HG03457 (cell line): ENCODE data around the gene DMP1.
"Not testable (repeated sequence)": the region's sequence is repeated elsewhere in the genome, so short reads cannot be mapped to it uniquely, and the experiment has no call there.

Source experiments
- ATAC-seq: cut with Tn5 transposase; IDR thresholded peaks from one replicate; pipeline ENCODE4 v1.9.1; 2021; ENCODE audit warnings: moderate number of reproducible peaks; ENCODE audit not compliant: unreplicated experiment

DMP1 gene

DNA sequence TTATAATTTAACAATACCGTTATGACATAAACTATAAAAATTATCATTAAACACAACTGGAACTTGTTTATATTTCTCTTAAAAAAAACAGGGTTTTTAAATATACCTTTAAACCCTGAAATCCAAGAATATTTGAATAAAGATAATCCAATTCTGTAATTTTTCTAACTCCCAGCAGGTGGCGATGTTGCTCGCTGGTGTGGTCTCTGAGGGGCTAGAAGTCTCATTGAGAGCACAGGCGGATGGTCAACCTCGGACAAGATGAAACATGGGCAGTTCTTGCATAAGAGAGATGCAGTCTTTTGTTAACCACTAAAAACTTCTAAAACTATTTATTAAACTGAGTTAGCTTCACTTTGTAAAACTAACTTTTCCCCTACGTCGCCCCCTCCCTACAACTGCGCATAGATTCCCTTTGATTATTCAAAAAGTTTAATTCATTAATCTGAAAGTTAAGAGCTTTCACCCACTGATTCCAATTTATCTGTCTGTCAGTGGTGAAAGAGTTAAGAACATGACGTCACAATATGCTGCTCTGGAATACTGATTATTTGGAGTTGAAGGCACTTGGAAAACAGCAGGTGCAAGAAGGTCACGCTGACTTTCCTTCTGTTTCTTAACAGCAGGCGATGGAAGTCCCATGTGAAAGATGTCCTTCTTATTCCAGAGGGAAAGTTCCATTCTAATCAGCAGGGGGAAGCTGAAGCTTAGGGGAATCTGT lies 29.5 kb downstream of the DMP1 start:
- ATAC-seq = no peak

DNA sequence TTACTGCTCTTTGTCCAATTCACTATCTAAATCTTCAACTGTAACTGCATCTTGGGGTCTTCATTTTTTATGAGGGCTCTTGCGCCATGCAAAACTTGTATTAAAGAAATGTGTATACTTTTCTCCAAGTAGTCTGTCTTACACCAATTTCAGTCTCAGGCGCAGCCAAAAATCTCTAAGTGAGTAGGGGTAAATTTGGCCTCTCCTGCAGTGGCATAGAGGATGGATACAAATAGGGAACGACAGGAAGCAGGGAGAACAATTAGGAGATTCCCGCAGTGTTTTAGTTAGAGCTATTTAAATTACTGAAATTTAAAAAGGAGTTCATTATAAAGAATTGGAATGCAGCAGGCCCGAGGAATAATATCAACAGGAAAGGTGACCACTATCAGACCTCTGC lies 30.2 kb downstream of the DMP1 start:
- no peak for ATAC-seq

DNA sequence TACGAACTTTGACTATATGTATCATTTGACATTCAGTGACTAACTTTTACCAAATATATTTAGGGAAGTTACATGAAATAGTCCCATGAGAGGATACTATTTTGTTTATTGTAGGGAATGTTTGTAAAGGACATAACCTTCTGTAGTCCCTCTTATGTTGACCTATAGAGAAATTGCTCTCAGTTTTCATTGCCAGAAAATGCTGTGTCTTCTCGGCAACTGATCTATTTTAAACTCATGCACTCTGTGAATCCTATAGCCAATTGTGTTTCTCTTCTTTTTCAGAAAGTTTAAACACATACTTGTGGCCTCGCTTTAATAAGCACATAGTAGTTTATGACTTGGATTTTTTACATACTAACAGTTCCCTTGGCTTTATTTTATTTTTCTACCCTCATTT lies 38.2 kb downstream of the DMP1 start:
- ATAC-seq = no peak

DNA sequence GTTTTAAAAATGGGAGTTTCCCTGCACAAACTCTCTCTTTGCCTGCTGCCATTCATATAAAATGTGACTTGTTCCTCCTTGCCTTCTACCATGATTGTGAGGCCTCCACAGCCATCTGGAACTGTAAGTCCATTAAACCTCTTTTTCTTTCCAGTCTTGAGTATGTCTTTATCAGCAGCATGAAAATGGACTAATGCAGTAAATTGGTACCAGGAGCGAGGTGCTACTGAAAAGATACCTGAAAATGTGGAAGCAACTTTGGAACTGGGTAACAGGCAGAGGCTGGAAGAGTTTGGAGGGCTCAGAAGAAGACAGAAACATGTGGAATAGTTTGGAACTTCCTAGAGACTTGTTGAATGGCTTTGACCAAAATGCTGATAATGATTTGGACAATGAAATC lies 40.9 kb downstream of the DMP1 start:
- ATAC-seq = not testable (repeated sequence)

DNA sequence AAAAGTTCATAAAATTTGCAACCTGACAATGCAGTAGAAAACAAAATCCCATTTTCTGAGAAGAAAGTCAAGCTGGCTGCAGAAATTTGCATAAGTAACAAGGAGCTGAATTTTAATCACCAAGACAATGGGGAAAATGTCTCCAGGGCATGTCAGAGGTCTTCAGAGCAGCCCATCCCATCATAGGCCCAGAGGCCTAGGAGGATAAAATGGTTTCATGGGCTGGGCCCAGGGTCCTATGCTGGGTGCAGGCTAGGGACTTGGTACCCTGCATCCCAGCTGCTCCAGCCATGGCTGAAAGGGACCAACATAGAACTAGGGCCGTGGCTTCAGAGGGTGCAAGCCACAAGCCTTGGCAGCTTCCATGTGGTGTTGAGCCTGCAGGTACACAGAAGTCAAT lies 42.0 kb downstream of the DMP1 start:
- ATAC-seq = not testable (repeated sequence)

DNA sequence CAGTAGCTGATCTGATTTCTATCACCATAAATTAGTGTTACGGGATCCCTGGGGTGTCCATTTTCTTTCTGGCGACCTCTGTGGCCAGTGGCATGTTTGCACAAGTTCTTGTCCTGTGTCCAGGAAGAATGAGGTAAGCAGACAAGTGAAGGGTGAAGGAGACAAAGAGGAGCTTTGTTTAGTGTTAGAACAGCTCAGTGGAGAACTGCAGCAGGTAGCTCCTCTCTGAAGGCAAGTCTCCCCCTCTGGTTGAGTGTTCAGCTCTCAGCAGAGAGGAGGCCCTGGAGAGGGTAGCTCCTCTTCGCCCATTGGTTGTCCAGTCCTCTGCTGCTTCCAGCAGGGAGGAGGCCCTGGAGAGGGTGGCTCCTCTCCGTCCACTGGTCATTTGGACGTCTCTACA lies 47.2 kb downstream of the DMP1 start:
- ATAC-seq = no peak

DNA sequence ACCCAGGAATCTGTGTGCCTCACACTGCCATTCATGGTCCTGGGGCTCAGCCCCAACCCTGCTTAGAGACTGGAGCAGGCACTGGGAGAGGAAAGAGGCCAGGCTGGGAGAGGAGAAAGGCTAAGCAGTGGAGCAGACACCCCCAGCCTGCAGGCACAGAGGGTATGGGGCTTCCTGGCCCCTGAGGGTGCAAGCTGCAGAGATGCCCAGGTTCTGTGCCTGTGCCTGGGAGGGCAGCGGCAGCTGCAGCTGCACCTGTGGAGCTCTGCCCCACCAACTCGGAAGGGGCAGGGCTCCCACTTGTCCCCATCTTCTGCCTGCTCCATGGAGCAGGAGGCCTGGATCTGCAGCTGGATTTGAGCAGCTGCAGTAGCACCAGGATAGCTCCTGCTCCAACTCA lies 47.9 kb downstream of the DMP1 start:
- no peak for ATAC-seq

DNA sequence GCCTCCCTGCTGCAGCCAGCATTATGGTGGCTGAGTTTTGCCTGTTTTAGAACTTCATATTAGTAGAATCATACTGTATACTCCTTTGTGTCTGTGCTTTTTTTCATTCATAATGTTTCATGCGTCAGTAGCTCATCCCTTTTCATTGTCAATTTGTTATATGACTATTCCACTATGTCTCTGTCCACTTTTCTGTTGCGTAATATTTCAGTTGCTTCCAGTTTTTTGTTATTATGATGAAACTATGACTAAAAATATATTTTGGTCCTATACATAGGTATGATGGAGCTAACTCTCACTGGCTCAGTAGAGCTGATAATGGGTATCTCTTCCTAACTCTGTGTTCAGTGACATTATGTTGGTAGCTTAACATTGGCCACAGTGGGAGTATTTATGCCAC lies 48.3 kb downstream of the DMP1 start:
- ATAC-seq = no peak

DNA sequence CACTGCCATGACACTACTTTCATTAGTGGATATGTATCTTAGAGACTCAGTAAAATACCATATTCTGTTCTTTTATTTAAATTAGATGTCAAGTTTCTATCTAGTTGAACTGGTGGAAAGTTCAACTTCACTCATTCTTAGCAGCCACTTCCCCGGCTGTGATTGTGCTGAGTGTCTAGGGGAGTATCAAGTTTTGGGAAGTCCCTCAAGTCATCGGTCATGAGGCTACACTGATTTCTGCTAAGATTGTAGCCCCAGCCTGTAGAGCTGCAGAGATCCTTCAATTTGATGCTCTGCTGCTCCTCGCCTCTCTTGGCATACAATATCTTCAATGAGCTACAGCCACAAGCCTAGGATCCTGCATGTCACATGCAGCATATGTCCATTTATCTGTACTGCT lies 53.9 kb downstream of the DMP1 start:
- ATAC-seq = no peak

DNA sequence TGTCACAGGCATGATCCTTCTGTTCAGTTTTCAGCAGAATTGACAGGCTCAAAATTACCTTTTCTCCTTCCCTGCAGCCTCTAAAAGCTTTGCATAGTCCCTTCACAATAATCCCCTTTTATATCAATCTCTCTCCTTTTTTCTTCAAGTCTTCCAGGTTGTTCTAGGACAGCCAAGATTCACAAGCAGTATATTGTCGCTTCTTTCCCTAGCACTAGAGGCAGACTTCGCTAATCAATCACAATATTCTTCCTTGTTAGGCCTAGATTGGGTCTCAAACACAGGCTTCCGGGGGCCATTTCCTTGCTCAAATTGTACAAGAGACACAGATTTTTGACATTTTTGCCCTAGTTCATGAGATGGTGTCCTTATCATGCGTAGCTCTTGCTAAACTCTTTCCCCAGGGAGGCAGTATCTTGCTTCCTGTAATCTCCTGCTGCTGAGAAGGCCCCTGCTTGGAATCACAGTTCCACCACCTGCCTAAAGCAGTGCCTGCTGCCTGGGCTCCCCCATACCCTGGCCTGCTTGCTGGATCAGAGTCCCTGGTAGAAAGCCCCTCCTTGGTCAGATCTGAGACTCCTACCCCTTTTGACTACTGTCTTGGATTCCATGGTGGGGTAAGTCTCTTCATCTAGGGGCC lies 57.3 kb downstream of the DMP1 start:
- ATAC-seq = no peak
